Activated CD4-positive, alpha-beta T cell treated with anti-CD3 and anti-CD28 coated beads, Interleukin-2, amount 10 ng/mL, durations not matched to agents 24 days and 14 days (primary cell): Measurements from ENCODE around the gene ZBTB40. TPM values are rescaled to one million over a fixed set of nuclear protein-coding genes. Genes with fewer than 3 reads are reported as not detected.

Experiments used
- total RNA-seq: library from RNA; stranded (reverse); gene quantifications from 2 replicates; pipeline ENCODE4 v1.2.3, GENCODE V29; 2022

The ZBTB40 gene
- total RNA-seq, 1 donor from 2014 or later, result 19.0 TPM

Other genes with a start within 250 kb of the ZBTB40 start
- gene EPHA8, start 111.6 kb downstream of the ZBTB40 start, total RNA-seq, result not detected in 2 replicates
- not detected in 2 replicates for gene C1QA, start 184.8 kb downstream of the ZBTB40 start, total RNA-seq
- not detected in 2 replicates for gene C1QC, start 191.8 kb downstream of the ZBTB40 start, total RNA-seq
- gene C1QB, start 201.4 kb downstream of the ZBTB40 start, total RNA-seq, result not detected in 2 replicates